ENCODE results near the gene FXYD3.

FXYD3 gene

GRCh38 chr19:35105411-35106290, 10.0 kb upstream of the FXYD3 start:
- DNase-seq, result no peak

GRCh38 chr19:35106291-35106583, 9.4 kb upstream of the FXYD3 start:
- peak in 48 of 58 donors; percentile 13 to 93 (median 68) for DNase-seq

DNA sequence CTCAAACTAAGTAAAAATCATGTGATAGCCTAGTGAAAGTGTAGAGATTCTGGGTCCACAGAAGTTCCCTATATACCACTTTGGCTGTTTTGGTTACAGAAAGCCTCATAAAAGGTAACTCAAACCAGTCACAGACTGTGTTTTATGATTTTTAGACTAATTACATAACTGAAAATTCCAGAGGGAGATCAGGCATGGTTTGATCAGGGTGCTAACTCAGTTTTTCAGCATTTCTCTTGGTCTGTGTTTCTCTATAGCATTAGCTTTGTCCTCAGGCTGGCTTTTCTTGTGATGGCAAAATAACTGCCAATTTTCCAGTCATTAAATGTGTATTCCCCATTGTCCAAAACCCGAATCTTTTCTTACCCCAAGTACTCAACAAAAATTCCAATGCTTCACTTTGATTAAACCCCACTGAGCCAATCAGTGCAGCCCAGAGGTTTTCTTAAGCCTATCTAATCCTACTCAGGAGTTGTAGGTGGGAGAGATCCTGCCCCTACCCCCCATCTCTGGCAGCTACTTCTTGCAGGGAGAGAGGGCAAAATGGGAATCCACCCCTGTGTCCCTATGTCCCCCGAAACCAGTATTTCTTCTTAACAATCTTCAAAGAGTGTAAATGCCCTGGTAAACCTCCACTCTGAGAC, 8.6 kb upstream of the FXYD3 start:
- DNase-seq, result no peak

DNA sequence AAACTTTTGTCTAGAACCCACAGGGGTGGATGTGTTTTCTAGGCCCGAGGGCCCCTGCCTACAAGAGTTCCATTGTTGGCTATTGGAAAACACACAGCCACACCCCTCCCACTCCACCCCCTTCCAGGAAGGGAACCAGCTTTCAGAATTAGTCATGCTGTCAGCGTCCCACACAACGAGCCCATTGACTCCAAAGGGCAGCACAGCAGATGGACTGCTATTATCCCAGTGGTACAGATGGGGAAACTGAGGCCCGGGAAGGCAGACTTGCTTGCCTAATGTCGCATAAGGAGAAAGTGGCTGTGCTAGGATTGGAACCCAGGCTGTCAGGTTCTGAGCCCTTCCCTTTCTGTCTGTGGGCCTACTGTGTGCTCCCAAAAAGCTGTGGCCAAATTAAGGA, 8.1 kb upstream of the FXYD3 start:
- DNase-seq, result peak in 53 of 58 donors; percentile 14 to 94 (median 72)

DNA sequence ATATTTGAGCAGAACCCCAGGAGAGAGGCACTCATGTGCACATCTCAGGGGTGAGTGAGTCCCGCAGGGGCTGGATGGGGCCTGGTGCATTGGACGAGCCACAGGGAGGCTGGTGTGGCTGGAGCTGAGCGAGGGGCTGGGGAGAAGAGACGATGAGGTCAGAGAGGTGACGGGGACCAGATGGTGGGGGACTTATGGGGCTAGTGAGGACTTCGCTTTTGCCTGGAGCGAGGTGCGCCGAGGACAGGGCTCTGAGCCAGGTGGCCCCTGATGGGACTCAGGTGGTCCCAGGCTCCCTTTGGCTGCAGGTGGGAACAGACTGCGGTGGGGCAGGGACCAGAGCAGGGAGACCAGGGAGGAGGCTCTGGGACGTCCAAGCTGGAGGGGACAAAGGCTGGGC, 6.9 kb upstream of the FXYD3 start:
- no peak for DNase-seq

DNA sequence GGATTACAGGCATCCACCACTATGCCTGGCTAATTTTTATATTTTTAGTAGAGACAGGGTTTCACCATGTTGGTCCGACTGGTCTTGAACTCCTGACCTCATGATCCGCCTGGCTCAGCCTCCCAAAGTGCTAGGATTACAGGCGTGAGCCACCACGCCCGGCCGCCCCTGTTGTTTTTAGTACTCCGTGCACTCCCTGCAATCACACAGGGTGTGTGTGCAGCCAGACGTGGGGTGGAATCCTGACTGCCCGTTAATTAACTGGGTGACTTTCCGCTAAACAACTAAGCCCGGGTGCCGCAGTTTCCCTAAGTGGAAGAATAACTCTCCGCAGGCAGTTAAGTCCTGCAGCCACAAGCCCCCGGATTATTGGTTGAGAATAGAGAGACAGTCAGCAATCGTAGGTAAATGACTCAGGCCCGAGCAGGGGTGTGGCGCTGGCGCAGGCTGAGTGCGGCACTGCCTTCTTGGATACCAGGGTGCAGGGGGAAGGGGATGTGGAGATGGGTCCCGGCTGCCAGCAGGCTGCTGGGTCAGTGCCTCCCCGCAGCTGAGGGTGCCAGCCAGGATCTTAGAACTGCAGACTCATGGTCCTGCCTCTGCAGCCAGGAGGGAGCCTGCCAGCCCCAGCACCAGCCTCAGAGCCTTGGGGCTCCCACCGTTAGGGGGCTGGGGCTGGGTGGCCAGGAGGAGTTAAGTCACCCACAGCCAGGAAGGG, 6.1 kb upstream of the FXYD3 start:
- peak in 45 of 58 donors; percentile 14 to 81 (median 48) for DNase-seq

DNA sequence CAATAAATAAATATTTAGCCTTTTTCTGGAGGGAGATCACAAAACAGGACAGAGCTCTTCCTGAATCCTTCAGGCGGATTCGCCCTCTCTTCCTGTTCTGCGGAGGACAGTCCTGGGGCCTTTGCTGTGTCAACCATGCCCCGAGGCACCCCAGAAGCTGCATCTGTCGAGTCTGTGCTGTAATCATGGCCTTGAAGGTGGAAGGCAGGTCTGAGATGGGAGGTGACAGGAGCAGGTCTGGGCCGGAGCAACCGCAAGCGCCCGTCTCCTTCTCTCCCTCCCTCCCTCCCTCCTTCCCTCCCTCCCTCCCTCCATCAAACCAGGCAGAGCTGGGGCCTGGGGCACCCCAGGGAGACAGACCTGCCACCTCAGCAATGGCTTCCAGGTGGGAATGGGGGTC, 4.6 kb upstream of the FXYD3 start:
- no peak for DNase-seq

DNA sequence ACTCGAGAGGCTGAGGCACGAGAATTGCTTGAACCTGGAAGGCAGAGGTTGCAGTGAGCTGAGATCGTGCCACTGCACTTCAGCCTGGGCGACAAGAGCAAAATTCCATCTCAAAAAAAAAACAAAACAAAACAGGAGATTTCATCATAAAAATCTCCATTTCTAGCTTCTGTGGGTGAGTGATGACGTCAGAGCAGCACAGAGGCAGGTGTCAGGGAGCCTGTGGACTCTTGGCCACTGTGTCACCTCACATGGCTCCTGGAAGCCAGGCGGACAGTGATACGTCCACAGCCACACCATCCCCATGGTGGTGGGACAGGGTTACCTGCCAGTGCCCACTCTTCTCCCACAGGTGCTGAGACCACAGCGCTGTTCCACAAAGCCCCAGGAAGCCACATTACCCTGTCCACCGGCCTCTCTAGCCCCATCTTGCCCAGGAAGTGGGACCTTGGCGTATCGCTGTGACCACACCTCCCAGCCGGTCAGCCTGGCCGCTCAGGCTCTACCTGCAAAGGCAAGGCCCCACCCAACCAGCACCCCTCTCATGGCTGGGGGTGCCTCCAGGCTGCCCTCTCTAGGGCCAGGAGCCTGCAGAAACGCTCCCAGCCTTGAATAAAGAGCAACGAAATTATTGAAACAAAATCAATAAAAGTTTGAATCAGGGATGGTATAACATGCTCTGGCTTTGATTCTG, 2.5 kb upstream of the FXYD3 start:
- DNase-seq, result no peak

- DNase-seq, result peak in 56 of 58 donors; percentile 38 to 93 (median 79)
Observed at GRCh38 chr19:35114353-35115176, 1.1 kb upstream of the FXYD3 start.

DNA sequence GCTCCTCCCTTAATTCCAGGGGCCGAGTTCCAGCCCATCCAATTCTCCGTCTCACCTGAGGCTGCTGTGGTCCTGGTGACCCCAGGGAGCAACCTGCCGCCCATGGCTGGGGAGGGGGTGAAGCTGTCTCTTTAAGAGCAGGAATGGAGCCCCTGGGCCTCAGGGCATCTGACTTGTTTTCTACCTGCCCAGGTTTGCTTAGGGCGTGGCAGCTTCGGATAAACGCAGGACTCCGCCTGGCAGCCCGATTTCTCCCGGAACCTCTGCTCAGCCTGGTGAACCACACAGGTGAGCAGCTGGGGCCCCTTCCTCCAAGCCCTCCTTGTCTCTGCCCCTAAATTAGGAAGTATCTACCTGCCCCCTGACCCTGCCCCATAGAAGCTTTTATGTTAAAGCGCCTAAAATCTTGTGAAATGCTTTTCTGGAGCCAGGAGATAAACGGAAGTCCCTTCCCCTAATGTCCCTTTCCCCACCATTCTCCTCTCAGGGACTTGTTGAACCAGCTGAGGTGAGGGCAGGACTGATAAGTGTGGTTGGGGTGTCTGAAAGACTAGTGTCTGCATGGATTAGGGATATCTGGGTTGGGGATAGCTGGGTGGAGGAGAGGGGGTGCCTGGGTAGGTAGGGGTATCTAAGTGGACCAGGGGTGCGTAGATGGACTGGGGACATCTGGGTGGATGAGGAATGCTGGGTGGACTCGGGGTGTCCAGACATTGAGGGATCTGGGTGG, 614 bp downstream of the FXYD3 start:
- no peak for DNase-seq

- no peak for DNase-seq
Observed at GRCh38 chr19:35117116-35117515, 1.5 kb downstream of the FXYD3 start.

- DNase-seq, result no peak
Observed at GRCh38 chr19:35117799-35118198, 2.2 kb downstream of the FXYD3 start.

DNA sequence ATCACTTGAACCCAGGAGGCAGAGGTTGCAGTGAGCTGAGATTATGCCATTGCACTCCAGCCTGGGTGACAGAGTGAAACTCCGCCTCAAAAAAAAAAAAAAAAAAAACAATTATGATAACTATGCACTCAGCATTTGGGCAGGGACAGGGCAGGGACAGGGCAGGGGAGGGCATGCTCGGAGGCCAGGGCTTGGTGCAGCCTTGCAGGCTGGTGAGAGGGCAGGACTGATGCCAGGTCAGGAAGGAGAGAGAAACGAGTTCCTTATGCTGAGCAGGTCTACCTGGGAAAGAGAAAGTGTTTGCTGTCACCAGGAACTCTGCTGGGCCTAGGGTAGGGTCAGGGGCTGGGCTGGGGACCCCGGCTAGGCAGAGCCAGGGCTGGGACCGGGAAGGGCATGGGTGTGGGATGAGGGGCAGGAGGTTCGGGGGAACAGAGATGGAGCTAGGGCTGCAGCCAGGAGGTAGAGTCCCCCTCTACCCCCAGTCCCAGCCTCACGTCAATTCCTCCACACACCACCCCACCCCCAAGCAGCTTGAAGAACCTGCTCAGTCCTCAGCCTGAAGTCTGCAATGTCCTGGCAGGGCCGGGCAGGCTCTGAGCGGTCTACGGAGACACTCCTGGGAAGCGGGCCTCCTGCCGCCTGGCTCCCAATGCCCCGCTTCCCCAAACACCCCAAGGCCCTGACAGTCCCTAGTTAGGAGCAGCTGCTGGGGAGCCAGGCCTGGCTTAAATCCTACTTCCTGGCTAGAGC, 2.8 kb downstream of the FXYD3 start:
- DNase-seq, result no peak

- no peak for DNase-seq
Observed at GRCh38 chr19:35119091-35119490, 3.5 kb downstream of the FXYD3 start.

DNA sequence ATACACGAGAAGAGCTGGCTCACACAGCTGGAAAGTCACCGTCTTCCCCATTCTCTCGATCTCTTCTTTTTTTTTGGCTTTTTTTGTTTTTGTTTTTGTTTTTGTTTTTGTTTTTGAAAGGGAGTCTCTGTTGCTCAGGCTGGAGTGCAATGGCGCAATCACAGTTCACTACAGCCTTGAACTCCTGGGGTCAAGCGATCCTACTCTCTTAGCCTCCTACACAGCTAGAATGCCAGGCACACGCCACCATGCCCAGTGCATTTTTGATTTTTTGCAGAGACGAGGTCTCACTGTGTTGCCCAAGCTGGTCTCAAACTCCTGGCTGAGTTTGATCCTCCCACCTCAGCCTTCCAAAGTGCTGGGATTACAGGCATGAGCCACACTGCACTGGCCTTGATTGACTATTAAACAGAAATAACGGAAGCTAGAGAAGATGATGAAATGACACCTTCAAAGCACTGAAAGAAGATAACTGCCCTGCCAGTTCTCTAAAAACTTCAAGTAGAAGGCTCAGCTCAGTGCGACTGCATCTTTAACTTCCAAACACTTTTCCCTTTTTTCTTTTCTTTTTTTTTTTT, 4.0 kb downstream of the FXYD3 start:
- DNase-seq, result no peak

GRCh38 chr19:35120492-35120891, 4.9 kb downstream of the FXYD3 start:
- peak in 21 of 58 donors; percentile 17 to 63 (median 29) for DNase-seq

DNA sequence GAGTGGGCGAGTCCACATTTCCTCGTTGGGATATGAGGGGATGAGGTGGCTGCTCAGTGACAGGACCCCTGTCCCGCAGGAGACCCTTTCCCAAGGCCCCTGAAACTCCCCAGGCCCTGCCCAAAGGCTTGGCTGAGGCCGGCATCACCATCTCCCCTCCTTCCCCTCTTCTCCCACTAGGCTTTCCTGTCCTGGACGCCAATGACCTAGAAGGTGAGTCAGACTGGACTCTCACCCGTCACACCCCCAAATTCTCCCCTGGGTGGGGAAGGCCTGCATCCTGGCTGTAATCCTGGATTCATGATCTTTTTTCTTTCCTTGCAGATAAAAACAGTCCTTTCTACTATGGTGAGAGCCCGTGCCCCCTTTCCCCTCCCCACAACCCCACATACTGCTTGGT, 5.3 kb downstream of the FXYD3 start:
- no peak for DNase-seq

- DNase-seq, result no peak
Observed at GRCh38 chr19:35122687-35123551, 7.3 kb downstream of the FXYD3 start.

All from anterior cingulate cortex (tissue), 58 donors.